B cell (primary cell): Measurements from ENCODE around the gene SSPN. TPM values are rescaled to one million over a fixed set of nuclear protein-coding genes. Genes with fewer than 3 reads are reported as not detected.

Experiments used
- ATAC-seq: fragments of 200-7000 bp; cut with Tn5 transposase; one replicate; pipeline ENCODE4 v1.10.0; 2021; ENCODE audit warnings: low read depth, mild to moderate bottlenecking, moderate number of reproducible peaks, moderate library complexity
- CTCF ChIA-PET: fragments of 350-600 bp; sonication (Branson Sonifier 250); formaldehyde crosslinking; loops from one replicate; lab custom pipeline; 2021; ENCODE audit warnings: antibody characterized with exemption, inconsistent platforms; lab: Charles Lee
- POLR2A ChIA-PET: fragments of 350-600 bp; sonication (Branson Sonifier 250); formaldehyde crosslinking; loops from one replicate; lab custom pipeline; 2021; ENCODE audit warnings: antibody characterized with exemption; lab: Charles Lee
- DNase-seq: peaks from one replicate; pipeline ENCODE4 v3.0.0; 2013
- H2AFZ ChIP-seq: 2 replicates; pipeline ENCODE4 v1.6.1; 2012; ENCODE audit warnings: mild to moderate bottlenecking, low read depth, low read length; ENCODE audit not compliant: insufficient read depth, poor library complexity, severe bottlenecking
- H3K27ac ChIP-seq, 2 donors: 1 replicate in 1 of 2; 2 replicates in 1 of 2; pipeline ENCODE4 v1.5.1; 2012 to 2013; ENCODE audit warnings: low read length in 2 of 2, mild to moderate bottlenecking in 2 of 2, moderate library complexity in 1 of 2
- H3K27me3 ChIP-seq, 4 experiments: fragments of 200-600 bp in 1 of 4; sonication (generic) in 1 of 4; replicated peaks in 1 of 4; 1 replicate in 2 of 4; 2 replicates in 2 of 4; pipeline versions ENCODE4 v1.6.1 to v1.7.0; 2013 to 2016; ENCODE audit warnings: low read length in 3 of 4, mild to moderate bottlenecking in 2 of 4, mixed read lengths in 1 of 4, moderate library complexity in 1 of 4; ENCODE audit not compliant: insufficient read depth in 4 of 4, control insufficient read depth in 3 of 4; ENCODE audit errors: control extremely low read depth in 1 of 4
- H3K36me3 ChIP-seq, 2 experiments: replicated peaks in 1 of 2; 1 replicate in 1 of 2; 2 replicates in 1 of 2; pipeline versions ENCODE4 v1.6.1 to v1.7.1; 2013; ENCODE audit warnings: low read length in 1 of 2; ENCODE audit not compliant: insufficient read depth in 2 of 2, control insufficient read depth in 1 of 2; ENCODE audit errors: control extremely low read depth in 1 of 2, extremely low read depth in 1 of 2
- H3K4me1 ChIP-seq, 2 donors: fragments of 200-600 bp in 1 of 2; sonication (generic) in 1 of 2; 1 replicate in 1 of 2; 2 replicates in 1 of 2; pipeline versions ENCODE4 v1.5.1 to v1.6.1; 2013 to 2017; ENCODE audit warnings: low read length in 2 of 2; ENCODE audit not compliant: control insufficient read depth in 2 of 2, insufficient read depth in 2 of 2
- H3K4me2 ChIP-seq: replicated peaks from 2 replicates; pipeline ENCODE3; 2012; ENCODE audit warnings: mild to moderate bottlenecking, low read depth, low read length; ENCODE audit not compliant: poor library complexity, severe bottlenecking
- H3K4me3 ChIP-seq, 5 experiments: fragments of 200-600 bp in 1 of 5; sonication (generic) in 1 of 5; 1 replicate in 3 of 5; 2 replicates in 2 of 5; pipeline versions ENCODE4 v1.5.1 to v1.7.0; 2011 to 2016; ENCODE audit warnings: low read length in 4 of 5, mild to moderate bottlenecking in 4 of 5, low read depth in 2 of 5, control low read depth in 1 of 5, moderate library complexity in 1 of 5; ENCODE audit not compliant: insufficient read depth in 1 of 5; ENCODE audit errors: control extremely low read depth in 1 of 5, extremely low read depth in 1 of 5
- H3K79me2 ChIP-seq: fragments of 200-600 bp; sonication (generic); one replicate; pipeline ENCODE4 v1.6.0; 2016; ENCODE audit warnings: low read length; ENCODE audit not compliant: control insufficient read depth, insufficient read depth
- H3K9ac ChIP-seq: fragments of 200-600 bp; sonication (generic); 2 replicates; pipeline ENCODE4 v1.6.1; 2017; ENCODE audit warnings: mild to moderate bottlenecking, low read length, moderate library complexity
- H3K9me3 ChIP-seq, 3 donors: one replicate each; pipeline versions ENCODE4 v1.6.1 to v1.7.1; 2013; ENCODE audit warnings: low read length in 2 of 3; ENCODE audit not compliant: control insufficient read depth in 2 of 3, insufficient read depth in 1 of 3; ENCODE audit errors: control extremely low read depth in 1 of 3
- H4K20me1 ChIP-seq: 2 replicates; pipeline ENCODE4 v1.6.0; 2012; ENCODE audit warnings: mild to moderate bottlenecking, low read length; ENCODE audit not compliant: insufficient read depth, control insufficient read depth, poor library complexity, severe bottlenecking
- H3K27ac Mint-ChIP-seq: one replicate; pipeline ENCODE4 v1.8.0; 2021; ENCODE audit warnings: mixed read lengths
- H3K27me3 Mint-ChIP-seq: one replicate; pipeline ENCODE4 v1.8.0; 2021; ENCODE audit warnings: mixed read lengths
- H3K4me1 Mint-ChIP-seq: one replicate; pipeline ENCODE4 v1.8.0; 2021; ENCODE audit warnings: mixed read lengths
- H3K4me3 Mint-ChIP-seq: one replicate; pipeline ENCODE4 v1.8.0; 2021; ENCODE audit warnings: mixed read lengths
- H3K9me3 Mint-ChIP-seq: one replicate; pipeline ENCODE4 v1.8.0; 2022; ENCODE audit warnings: mixed read lengths; ENCODE audit not compliant: insufficient read depth
- EZH2 ChIP-seq: IDR thresholded peaks from 2 replicates; pipeline ENCODE4 v1.6.1; 2012; ENCODE audit warnings: borderline replicate concordance, low read depth, mild to moderate bottlenecking, moderate library complexity, low read length; ENCODE audit not compliant: insufficient read depth, poor library complexity, severe bottlenecking
- WGBS: methylation state at CpG from one replicate; pipeline ENCODE4 v1.1.5; 2013; ENCODE audit warnings: missing lambda C conversion rate; ENCODE audit not compliant: insufficient coverage; 5-methylcytosine and 5-hydroxymethylcytosine counted together
- intact Hi-C: fragments of 100-400 bp; cut with micrococcal nuclease; formaldehyde crosslinking; loops from one replicate; pipeline ENCODE4 v1.10.0; 2022
- polyA plus RNA-seq: library from polyadenylated mRNA; depleted of rRNA; stranded (reverse); fragments of >200 nt; gene quantifications from 2 replicates; pipeline ENCODE4 v1.2.3, GENCODE V29; 2012
- total RNA-seq, 2 donors: library from RNA; stranded (reverse); fragments of 120-200 nt in 1 of 2; gene quantifications; 1 replicate in 1 of 2; 2 replicates in 1 of 2; pipeline versions ENCODE4 v1.2.3 to v1.2.4, GENCODE V29; 2013 to 2022
- TF ChIP-seq, protein P1 (sequence below): fragments of 200-600 bp; IDR thresholded peaks from one replicate; pipeline ENCODE4 v1.8.0; 2022; ENCODE audit warnings: antibody characterized with exemption, mild to moderate bottlenecking

The SSPN gene
- total and polyA plus RNA-seq, 2 donors (not counting 1 experiment from before 2014, with no cell fraction given), result 18.3 to 19.6 TPM

- no peaks in the 10 kb centered on the region for H3K9me3 Mint-ChIP-seq
- intact Hi-C loops, result loop anchor here (1.0 to 2.0 kb wide), 7 partner anchors 25 to 196 kb away; no protein-coding TSS in a partner anchor
- no peaks in the 10 kb centered on the region for H3K36me3 ChIP-seq
- 39% methylated on average over 11 of the region's 13 CpGs for WGBS
- no peak overlapping the region for H3K27ac ChIP-seq
- peaks cover 16 to 28% of the 10 kb centered on the region in 2 donors for H3K4me1 ChIP-seq
- H3K4me2 ChIP-seq, result no peak overlapping the region
- ChIA-PET CTCF (interaction anchor here (0.6 to 2.1 kb wide), 10 partner anchors 9 to 318 kb away, joined by 3 to 12 read pairs (median 4); partner anchors contain the start of gene BHLHE41), POLR2A (interaction anchor here (0.9 to 2.3 kb wide), 4 partner anchors 66 to 155 kb away, joined by 5 to 7 read pairs (median 6); no protein-coding TSS in a partner anchor)
- H3K9ac ChIP-seq, result no peak overlapping the region
- H3K27me3 ChIP-seq, result no peaks in the 10 kb centered on the region
- H3K4me3 ChIP-seq, result no peak overlapping the region
- peak overlapping the region; percentile 78 for H3K27ac Mint-ChIP-seq
- H3K4me1 Mint-ChIP-seq, result peaks cover 43% of the 10 kb centered on the region
- no peaks in the 10 kb centered on the region for H3K79me2 ChIP-seq
- ATAC-seq (peak; percentile 96), DNase-seq (peak; percentile 58)
- H2AFZ ChIP-seq, result no peak overlapping the region
- peak overlapping the region; percentile 18 for H3K4me3 Mint-ChIP-seq
- no peaks in the 10 kb centered on the region for H3K27me3 Mint-ChIP-seq
- H4K20me1 ChIP-seq, result no peaks in the 10 kb centered on the region
- TF ChIP-seq EZH2, result no peak
- TF ChIP-seq, protein P1, sequence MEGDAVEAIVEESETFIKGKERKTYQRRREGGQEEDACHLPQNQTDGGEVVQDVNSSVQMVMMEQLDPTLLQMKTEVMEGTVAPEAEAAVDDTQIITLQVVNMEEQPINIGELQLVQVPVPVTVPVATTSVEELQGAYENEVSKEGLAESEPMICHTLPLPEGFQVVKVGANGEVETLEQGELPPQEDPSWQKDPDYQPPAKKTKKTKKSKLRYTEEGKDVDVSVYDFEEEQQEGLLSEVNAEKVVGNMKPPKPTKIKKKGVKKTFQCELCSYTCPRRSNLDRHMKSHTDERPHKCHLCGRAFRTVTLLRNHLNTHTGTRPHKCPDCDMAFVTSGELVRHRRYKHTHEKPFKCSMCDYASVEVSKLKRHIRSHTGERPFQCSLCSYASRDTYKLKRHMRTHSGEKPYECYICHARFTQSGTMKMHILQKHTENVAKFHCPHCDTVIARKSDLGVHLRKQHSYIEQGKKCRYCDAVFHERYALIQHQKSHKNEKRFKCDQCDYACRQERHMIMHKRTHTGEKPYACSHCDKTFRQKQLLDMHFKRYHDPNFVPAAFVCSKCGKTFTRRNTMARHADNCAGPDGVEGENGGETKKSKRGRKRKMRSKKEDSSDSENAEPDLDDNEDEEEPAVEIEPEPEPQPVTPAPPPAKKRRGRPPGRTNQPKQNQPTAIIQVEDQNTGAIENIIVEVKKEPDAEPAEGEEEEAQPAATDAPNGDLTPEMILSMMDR, result no peak
- no peaks in the 10 kb centered on the region for H3K9me3 ChIP-seq
These were observed 79.3 kb downstream of the SSPN start for GRCh38 chr12:26274441-26275312.
